ENCODE results near the gene JPT2.

GRCh38 chr16:1643521-1643920 lies 34.6 kb upstream of the JPT2 start:
- TF ChIP-seq, protein P1, sequence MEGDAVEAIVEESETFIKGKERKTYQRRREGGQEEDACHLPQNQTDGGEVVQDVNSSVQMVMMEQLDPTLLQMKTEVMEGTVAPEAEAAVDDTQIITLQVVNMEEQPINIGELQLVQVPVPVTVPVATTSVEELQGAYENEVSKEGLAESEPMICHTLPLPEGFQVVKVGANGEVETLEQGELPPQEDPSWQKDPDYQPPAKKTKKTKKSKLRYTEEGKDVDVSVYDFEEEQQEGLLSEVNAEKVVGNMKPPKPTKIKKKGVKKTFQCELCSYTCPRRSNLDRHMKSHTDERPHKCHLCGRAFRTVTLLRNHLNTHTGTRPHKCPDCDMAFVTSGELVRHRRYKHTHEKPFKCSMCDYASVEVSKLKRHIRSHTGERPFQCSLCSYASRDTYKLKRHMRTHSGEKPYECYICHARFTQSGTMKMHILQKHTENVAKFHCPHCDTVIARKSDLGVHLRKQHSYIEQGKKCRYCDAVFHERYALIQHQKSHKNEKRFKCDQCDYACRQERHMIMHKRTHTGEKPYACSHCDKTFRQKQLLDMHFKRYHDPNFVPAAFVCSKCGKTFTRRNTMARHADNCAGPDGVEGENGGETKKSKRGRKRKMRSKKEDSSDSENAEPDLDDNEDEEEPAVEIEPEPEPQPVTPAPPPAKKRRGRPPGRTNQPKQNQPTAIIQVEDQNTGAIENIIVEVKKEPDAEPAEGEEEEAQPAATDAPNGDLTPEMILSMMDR (IDR thresholded peaks at IDR 0.05; ENCODE audit: insufficient read depth, low read length, poor library complexity, severe bottlenecking), result no peak
- TF ChIP-seq EZH2phosphoT487 (conservative IDR thresholded peaks at IDR 0.05; ENCODE audit: low read length), result no peak

All from SU-DHL-6 (cell line).